ENCODE results near the gene SLC26A3.

- TF ChIP-seq CTCF (IDR thresholded peaks at IDR 0.05 in 2 of 3, conservative IDR thresholded peaks at IDR 0.05 in 1 of 3; ENCODE audit: control insufficient read depth in 2 of 3, extremely low read depth in 1 of 3, insufficient read depth in 1 of 3, low read depth in 3 of 3, low read length in 3 of 3) (no peak), RFX5 (IDR thresholded peaks at IDR 0.05; ENCODE audit: low read depth, low read length) (no peak)
Measured at GRCh38 chr7:107744345-107744750, 58.7 kb downstream of the SLC26A3 start.

Measured in GM12878 (cell line).